Transverse colon (tissue), 4 donors: ENCODE data around the gene ATG5. TPM values are rescaled to one million over a fixed set of nuclear protein-coding genes. Genes with fewer than 3 reads are reported as not detected.

Experiments used
- DNase-seq: peaks from one replicate; pipeline ENCODE4 v3.0.0-alpha.2; 2019
- H3K27ac ChIP-seq, 4 donors: fragments of 200-600 bp; sonication (generic); 2 replicates each; pipeline ENCODE4 v1.5.1; 2016 to 2018; ENCODE audit warnings: inconsistent platforms in 4 of 4
- H3K27me3 ChIP-seq: fragments of 200-600 bp; sonication (generic); 2 replicates; pipeline ENCODE4 v1.5.1; 2017; ENCODE audit warnings: inconsistent platforms
- H3K36me3 ChIP-seq, 4 donors: fragments of 200-600 bp; sonication (generic); 2 replicates each; pipeline ENCODE4 v1.5.1; 2017 to 2019; ENCODE audit warnings: inconsistent platforms in 4 of 4
- H3K4me1 ChIP-seq, 4 donors: fragments of 200-600 bp; sonication (generic); 2 replicates each; pipeline ENCODE4 v1.5.1; 2017 to 2020; ENCODE audit warnings: inconsistent platforms in 4 of 4
- H3K4me3 ChIP-seq, 4 donors: fragments of 200-600 bp; sonication (generic); 1 replicate in 1 of 4; 2 replicates in 3 of 4; pipeline versions ENCODE4 v1.5.1 to v1.6.1; 2017 to 2019; ENCODE audit warnings: inconsistent platforms in 4 of 4
- H3K9me3 ChIP-seq, 2 donors: fragments of 200-600 bp; sonication (generic); 2 replicates each; pipeline ENCODE4 v1.5.1; 2017 to 2019; ENCODE audit warnings: inconsistent platforms in 2 of 2
- CTCF ChIP-seq, 5 experiments: fragments of 200-600 bp in 3 of 5; fragments of 450-650 bp in 2 of 5; sonication (generic) in 3 of 5; IDR thresholded peaks; 1 replicate in 2 of 5; 2 replicates in 3 of 5; pipeline ENCODE4 v1.5.1; 2016 to 2017; ENCODE audit warnings: antibody characterized with exemption in 5 of 5, inconsistent platforms in 3 of 5, mild to moderate bottlenecking in 2 of 5, moderate library complexity in 1 of 5
- EP300 ChIP-seq: sonication (generic); formaldehyde crosslinking; IDR thresholded peaks from one replicate; pipeline ENCODE4 v1.6.1; 2017; ENCODE audit warnings: antibody characterized with exemption, low read depth
- POLR2A ChIP-seq: fragments of 450-650 bp; IDR thresholded peaks from one replicate; pipeline ENCODE4 v1.6.1; 2016; ENCODE audit warnings: antibody characterized with exemption, mild to moderate bottlenecking, moderate library complexity
- POLR2AphosphoS5 ChIP-seq, 3 donors: sonication (generic); formaldehyde crosslinking; IDR thresholded peaks; one replicate each; pipeline ENCODE4 v1.6.1; 2016; ENCODE audit warnings: antibody characterized with exemption in 3 of 3
- WGBS, 2 donors: methylation state at CpG; one replicate each; pipeline ENCODE4 v1.1.5; 2018; ENCODE audit warnings: low coverage in 1 of 2; 5-methylcytosine and 5-hydroxymethylcytosine counted together
- in situ Hi-C, 4 donors: fragments of 200-750 bp; cut with MboI; loops; one replicate each; pipeline versions ENCODE4 v1.15.0 to v1.15.1; 2017; ENCODE audit warnings: low sequenced_read_pairs in 3 of 4, low pct_ligation_motif_present in 1 of 4, low pct_unique_long_range_greater_than_20kb in 1 of 4
- intact Hi-C: fragments of 100-400 bp; cut with DNase I; formaldehyde crosslinking; loops from one replicate; pipeline ENCODE4 v1.15.1; 2023; ENCODE audit warnings: low total_unique reads
- total RNA-seq, 4 donors: library from RNA; depleted of rRNA; stranded (reverse); fragments of >200 nt; gene quantifications; one replicate each; pipeline ENCODE4 v1.1.0, GENCODE V29; 2016

The ATG5 gene
- total RNA-seq, 4 donors from 2014 or later, result 21.7 to 56.4 (median 44.9) TPM

DNA sequence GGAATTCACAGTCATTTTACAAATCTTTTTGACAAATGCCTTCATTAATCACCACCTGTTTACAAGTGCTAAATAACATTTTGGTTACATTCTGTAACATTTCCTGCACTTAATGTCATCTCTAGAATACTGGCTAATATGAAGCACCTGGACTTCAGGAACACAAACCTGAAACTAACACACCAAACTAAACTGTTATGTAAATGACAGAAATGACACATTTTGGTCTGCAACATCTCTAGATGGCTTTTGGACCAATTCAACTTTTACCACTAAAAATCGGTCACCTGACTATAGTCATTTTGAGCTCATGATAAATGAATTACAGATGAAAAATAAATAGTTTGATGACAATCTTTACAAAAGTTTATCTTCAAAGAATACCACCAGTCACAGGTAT is 80.6 kb downstream of the ATG5 start:
- Histone ChIP-seq H3K4me3 (no peak overlapping the region), H3K27me3 (no peaks in the 10 kb centered on the region), H3K36me3 (peaks cover 0 to 5% (median under 1%) of the 10 kb centered on the region in 4 donors), H3K9me3 (no peaks in the 10 kb centered on the region), H3K27ac (no peak overlapping the region), H3K4me1 (peaks cover 0 to 3% (median 0%) of the 10 kb centered on the region in 4 donors)
- TF ChIP-seq POLR2A (no peak), POLR2AphosphoS5 (IDR thresholded peaks at IDR 0.05) (no peak), EP300 (no peak), CTCF (IDR thresholded peaks at IDR 0.05) (no peak)
- WGBS, 2 donors, result 70 to 84% methylated on average over 1 of the region's 1 CpG
- in situ Hi-C loops (loop anchor here in 1 of 4 donors (25.0 kb wide), 1 partner anchor 758 kb away; no protein-coding TSS in a partner anchor), intact Hi-C loops (no loop called here)
- DNase-seq, result no peak

DNA sequence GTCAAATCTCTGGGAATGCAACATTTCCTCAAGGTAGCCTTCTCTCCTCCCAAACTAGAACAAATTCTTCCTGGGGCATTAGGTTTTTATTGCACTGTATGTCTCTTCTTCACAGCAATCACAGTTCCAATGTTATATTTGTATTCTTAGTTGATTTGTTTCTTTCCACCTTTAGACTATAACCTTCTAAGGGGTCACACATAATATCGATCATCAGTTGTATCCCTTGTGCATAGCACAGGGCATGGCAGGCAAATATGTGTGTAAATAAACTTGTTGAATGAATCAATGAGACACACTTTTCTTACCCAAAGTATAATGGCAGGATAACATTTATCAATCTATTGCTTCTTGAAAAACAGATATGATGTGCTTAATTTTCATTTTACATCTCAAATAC is 81.0 kb downstream of the ATG5 start:
- no peaks in the 10 kb centered on the region for H3K9me3 ChIP-seq
- H3K4me3 ChIP-seq, result no peak overlapping the region
- H3K27me3 ChIP-seq, result no peaks in the 10 kb centered on the region
- H3K4me1 ChIP-seq, result peaks cover 0 to 3% (median 0%) of the 10 kb centered on the region in 4 donors
- WGBS, 2 donors, result 87 to 91% methylated on average over 1 of the region's 1 CpG
- TF ChIP-seq EP300 (no peak), CTCF (IDR thresholded peaks at IDR 0.05) (no peak), POLR2AphosphoS5 (IDR thresholded peaks at IDR 0.05) (no peak), POLR2A (no peak)
- H3K36me3 ChIP-seq, result peaks cover 0 to 5% (median under 1%) of the 10 kb centered on the region in 4 donors
- DNase-seq, result no peak
- intact Hi-C loops, result no loop called here
- H3K27ac ChIP-seq, result no peak overlapping the region
- in situ Hi-C loops, result loop anchor here in 1 of 4 donors (25.0 kb wide), 1 partner anchor 757 kb away; no protein-coding TSS in a partner anchor

- in situ Hi-C loops, result loop anchor here in 1 of 4 donors (25.0 kb wide), 1 partner anchor 756 kb away; no protein-coding TSS in a partner anchor
- intact Hi-C loops, result no loop called here
- 92 to 96% methylated on average over 4 of the region's 4 CpGs for WGBS, 2 donors
These were observed 82.3 kb downstream of the ATG5 start for GRCh38 chr6:106243261-106243660.

DNA sequence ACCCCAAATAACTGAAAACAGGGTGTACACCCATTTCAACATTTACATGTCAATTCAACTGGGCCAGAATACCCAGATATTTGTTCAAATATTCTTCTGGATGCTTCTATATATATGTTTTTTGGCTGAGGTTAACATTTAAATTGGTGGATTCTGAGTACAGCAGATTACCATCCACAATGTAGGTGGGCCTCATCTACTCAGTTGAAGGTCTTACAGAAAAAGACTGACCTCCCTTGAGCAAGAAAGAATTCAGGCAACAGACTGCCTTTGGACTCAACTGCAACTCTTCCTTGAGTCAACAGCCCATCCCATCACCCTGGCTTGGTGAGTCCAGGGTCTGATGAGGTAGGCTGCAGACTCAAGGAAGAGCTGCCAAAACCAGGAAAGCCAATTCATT is 84.1 kb downstream of the ATG5 start:
- intact Hi-C loops, result no loop called here

More at GRCh38 chr6:106243261-106243660, 82.3 kb downstream of the ATG5 start:
- Histone ChIP-seq H3K4me1 (peaks cover 0 to 3% (median 0%) of the 10 kb centered on the region in 4 donors), H3K27ac (no peak overlapping the region), H3K36me3 (peaks cover 0 to 5% (median under 1%) of the 10 kb centered on the region in 4 donors), H3K9me3 (no peaks in the 10 kb centered on the region), H3K4me3 (no peak overlapping the region), H3K27me3 (no peaks in the 10 kb centered on the region)
- no peak for TF ChIP-seq CTCF (IDR thresholded peaks at IDR 0.05)
- no peak for DNase-seq

More for the DNA sequence above, 84.1 kb downstream of the ATG5 start:
- in situ Hi-C loops, result loop anchor here in 1 of 4 donors (25.0 kb wide), 1 partner anchor 754 kb away; no protein-coding TSS in a partner anchor
- H3K4me3 ChIP-seq, result no peak overlapping the region
- no peaks in the 10 kb centered on the region for H3K9me3 ChIP-seq
- H3K36me3 ChIP-seq, result no peaks in the 10 kb centered on the region
- H3K4me1 ChIP-seq, result peaks cover 0 to 3% (median 0%) of the 10 kb centered on the region in 4 donors
- no peaks in the 10 kb centered on the region for H3K27me3 ChIP-seq
- DNase-seq, result no peak
- H3K27ac ChIP-seq, result no peak overlapping the region
- TF ChIP-seq EP300 (no peak), POLR2AphosphoS5 (IDR thresholded peaks at IDR 0.05) (no peak), CTCF (IDR thresholded peaks at IDR 0.05) (no peak), POLR2A (no peak)
